ENCODE results near the gene MUC2. TPM values are rescaled to one million over a fixed set of nuclear protein-coding genes. Genes with fewer than 3 reads are reported as not detected.

Gene MUC2
- total RNA-seq, 2 experiments from 2014 or later = not detected

- ChIA-PET CTCF (ENCODE audit: unreplicated experiment) (no interaction called here), POLR2A (no interaction called here)
- no peaks in the 10 kb centered on the region for H4K20me1 ChIP-seq (ENCODE audit: insufficient read depth, low read length)
- H3K36me3 ChIP-seq (ENCODE audit: insufficient read depth, low read length) = no peaks in the 10 kb centered on the region
- H3K27ac ChIP-seq (ENCODE audit: low read depth, low read length, poor library complexity, severe bottlenecking) = no peak overlapping the region
- H3K9me3 ChIP-seq (ENCODE audit: low read length) = no peaks in the 10 kb centered on the region
- no peak overlapping the region for H2AFZ ChIP-seq (ENCODE audit: low read length)
- intact Hi-C loops (cut with micrococcal nuclease; ENCODE audit: unreplicated experiment) = no loop called here
- no peak overlapping the region for H3K4me3 ChIP-seq (ENCODE audit: low read depth, low read length, poor library complexity, severe bottlenecking)
- no peaks in the 10 kb centered on the region for H3K79me2 ChIP-seq (ENCODE audit: insufficient read depth, low read depth, low read length)
- no TSS peak for BruUV-seq (replicated peaks)
- no peak overlapping the region for H3K4me2 ChIP-seq (ENCODE audit: low read length)
- H3K9me2 ChIP-seq (ENCODE audit: insufficient read depth, low read length) = no peaks in the 10 kb centered on the region
- TF ChIP-seq CTCF (conservative IDR thresholded peaks at IDR 0.05; ENCODE audit: low read length) (no peak), EZH2phosphoT487 (IDR thresholded peaks at IDR 0.05; ENCODE audit: borderline replicate concordance, low read depth, low read length) (no peak)
- no peaks in the 10 kb centered on the region for H3K4me1 ChIP-seq (ENCODE audit: insufficient read depth, low read length, poor library complexity, severe bottlenecking)
- no peak for DNase-seq (ENCODE audit: low spot score)
Measured at GRCh38 chr11:1073851-1074243, 827 bp upstream of the MUC2 start.

GRCh38 chr11:1075341-1075911, 752 bp downstream of the MUC2 start:
- no peak for DNase-seq (ENCODE audit: low spot score)
- Histone ChIP-seq H3K4me3 (ENCODE audit: low read depth, low read length, poor library complexity, severe bottlenecking) (no peak overlapping the region), H3K27ac (ENCODE audit: low read depth, low read length, poor library complexity, severe bottlenecking) (no peak overlapping the region), H3K36me3 (ENCODE audit: insufficient read depth, low read length) (no peaks in the 10 kb centered on the region), H3K9me2 (ENCODE audit: insufficient read depth, low read length) (no peaks in the 10 kb centered on the region), H4K20me1 (ENCODE audit: insufficient read depth, low read length) (no peaks in the 10 kb centered on the region), H3K9me3 (ENCODE audit: low read length) (no peaks in the 10 kb centered on the region), H3K4me1 (ENCODE audit: insufficient read depth, low read length, poor library complexity, severe bottlenecking) (no peaks in the 10 kb centered on the region), H3K4me2 (ENCODE audit: low read length) (no peak overlapping the region), H2AFZ (ENCODE audit: low read length) (no peak overlapping the region), H3K79me2 (ENCODE audit: insufficient read depth, low read depth, low read length) (no peaks in the 10 kb centered on the region)
- POLR2A ChIA-PET = no interaction called here
- TF ChIP-seq EZH2phosphoT487 (IDR thresholded peaks at IDR 0.05; ENCODE audit: borderline replicate concordance, low read depth, low read length) (no peak), CTCF (conservative IDR thresholded peaks at IDR 0.05; ENCODE audit: low read length) (no peak)
- CTCF ChIA-PET (ENCODE audit: unreplicated experiment) = no interaction called here
- intact Hi-C loops (cut with micrococcal nuclease; ENCODE audit: unreplicated experiment) = no loop called here
- BruUV-seq (replicated peaks) = no TSS peak

DNA sequence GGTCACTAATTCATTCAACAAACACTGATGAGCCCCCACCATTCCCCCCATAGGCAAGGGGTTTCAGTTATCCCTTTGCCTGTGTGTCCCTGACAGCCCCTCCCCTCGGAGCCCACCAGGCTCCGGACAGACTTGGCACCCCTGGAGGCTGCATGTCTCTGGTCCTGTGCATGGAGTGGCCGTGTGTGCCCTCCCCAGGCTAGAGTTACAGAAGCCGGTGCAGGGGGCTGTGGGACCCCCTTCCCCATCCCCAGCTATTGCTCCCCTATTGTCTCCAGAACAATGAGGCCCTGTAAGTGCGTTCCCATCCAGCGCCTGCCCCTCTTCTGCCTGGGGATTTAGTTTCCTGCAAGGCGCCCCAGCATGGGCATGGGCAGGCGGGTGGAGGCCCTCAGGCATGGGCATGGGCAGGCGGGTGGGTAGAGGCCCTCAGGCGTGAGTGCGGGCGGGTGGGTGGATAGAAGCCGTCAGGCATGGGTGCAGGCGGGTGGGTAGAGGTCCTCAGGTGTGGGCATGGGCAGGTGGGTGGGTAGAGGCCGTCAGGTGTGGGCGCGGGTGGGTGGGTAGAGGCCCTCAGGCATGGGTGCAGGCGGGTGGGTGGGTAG, 1.5 kb downstream of the MUC2 start:
- ChIA-PET POLR2A (no interaction called here), CTCF (ENCODE audit: unreplicated experiment) (no interaction called here)
- H3K79me2 ChIP-seq (ENCODE audit: insufficient read depth, low read depth, low read length) = no peaks in the 10 kb centered on the region
- TF ChIP-seq CTCF (conservative IDR thresholded peaks at IDR 0.05; ENCODE audit: low read length) (no peak), EZH2phosphoT487 (IDR thresholded peaks at IDR 0.05; ENCODE audit: borderline replicate concordance, low read depth, low read length) (no peak)
- no peaks in the 10 kb centered on the region for H3K4me1 ChIP-seq (ENCODE audit: insufficient read depth, low read length, poor library complexity, severe bottlenecking)
- H3K36me3 ChIP-seq (ENCODE audit: insufficient read depth, low read length) = no peaks in the 10 kb centered on the region
- no peak for DNase-seq (ENCODE audit: low spot score)
- no peaks in the 10 kb centered on the region for H3K9me2 ChIP-seq (ENCODE audit: insufficient read depth, low read length)
- BruUV-seq (replicated peaks) = no TSS peak
- intact Hi-C loops (cut with micrococcal nuclease; ENCODE audit: unreplicated experiment) = no loop called here
- H3K27ac ChIP-seq (ENCODE audit: low read depth, low read length, poor library complexity, severe bottlenecking) = no peak overlapping the region
- H3K9me3 ChIP-seq (ENCODE audit: low read length) = no peaks in the 10 kb centered on the region
- H2AFZ ChIP-seq (ENCODE audit: low read length) = no peak overlapping the region
- H4K20me1 ChIP-seq (ENCODE audit: insufficient read depth, low read length) = no peaks in the 10 kb centered on the region
- no peak overlapping the region for H3K4me3 ChIP-seq (ENCODE audit: low read depth, low read length, poor library complexity, severe bottlenecking)
- H3K4me2 ChIP-seq (ENCODE audit: low read length) = no peak overlapping the region
